Measurements from ENCODE around the gene ABCA12.
A peak's percentile ranks its signal among the peaks of the same experiment; 100 is the strongest.

ABCA12 gene

GRCh38 chr2:215020283-215020682 is 118.1 kb downstream of the ABCA12 start:
- H3K9ac ChIP-seq (ENCODE audit: low read length): no peak overlapping the region
- peak overlapping the region; percentile 84 for H3K4me2 ChIP-seq (ENCODE audit: low read length)
- no peak for TF ChIP-seq EZH2phosphoT487 (IDR thresholded peaks at IDR 0.05; ENCODE audit: low read depth)
- H3K27ac ChIP-seq (ENCODE audit: low read length): peak overlapping the region; percentile 76; the same call in 1 of the 2 replicates
- no peak overlapping the region for H2AFZ ChIP-seq (ENCODE audit: low read depth, low read length)
- H3K4me1 ChIP-seq (ENCODE audit: low read length): peaks cover 37% of the 10 kb centered on the region
- H3K36me3 ChIP-seq (replicated peaks; ENCODE audit: low read depth, low read length): no peaks in the 10 kb centered on the region
- H4K20me1 ChIP-seq (ENCODE audit: insufficient read depth, low read length): no peaks in the 10 kb centered on the region
- H3K4me3 ChIP-seq (ENCODE audit: low read length): no peak overlapping the region
- no peaks in the 10 kb centered on the region for H3K27me3 ChIP-seq (ENCODE audit: low read depth, low read length)
- no peaks in the 10 kb centered on the region for H3K79me2 ChIP-seq (ENCODE audit: low read length)
- no peaks in the 10 kb centered on the region for H3K9me3 ChIP-seq (ENCODE audit: insufficient read depth, low read length)

GRCh38 chr2:215019521-215020145 is 118.8 kb downstream of the ABCA12 start:
- Histone ChIP-seq H3K27ac (ENCODE audit: low read length) (peak overlapping the region; percentile 76), H3K36me3 (replicated peaks; ENCODE audit: low read depth, low read length) (no peaks in the 10 kb centered on the region), H3K4me3 (ENCODE audit: low read length) (peak overlapping the region; percentile 70), H4K20me1 (ENCODE audit: insufficient read depth, low read length) (no peaks in the 10 kb centered on the region), H3K9me3 (ENCODE audit: insufficient read depth, low read length) (no peaks in the 10 kb centered on the region), H3K4me2 (ENCODE audit: low read length) (peak overlapping the region; percentile 84), H2AFZ (ENCODE audit: low read depth, low read length) (no peak overlapping the region), H3K79me2 (ENCODE audit: low read length) (no peaks in the 10 kb centered on the region), H3K27me3 (ENCODE audit: low read depth, low read length) (no peaks in the 10 kb centered on the region), H3K9ac (ENCODE audit: low read length) (peak overlapping the region; percentile 35), H3K4me1 (ENCODE audit: low read length) (peaks cover 37% of the 10 kb centered on the region)
- TF ChIP-seq EZH2phosphoT487 (IDR thresholded peaks at IDR 0.05; ENCODE audit: low read depth) (no peak), CTCF (IDR thresholded peaks at IDR 0.05; ENCODE audit: low read depth, low read length) (no peak)

- Histone ChIP-seq H3K4me1 (ENCODE audit: low read length) (peaks cover 37% of the 10 kb centered on the region), H3K4me2 (ENCODE audit: low read length) (peak overlapping the region; percentile 84)
Measured at GRCh38 chr2:215019085-215019484, 119.3 kb downstream of the ABCA12 start.

GRCh38 chr2:215015421-215015820 is 123.0 kb downstream of the ABCA12 start:
- Histone ChIP-seq H3K4me1 (ENCODE audit: low read length) (peaks cover 25% of the 10 kb centered on the region), H3K9me3 (ENCODE audit: insufficient read depth, low read length) (no peaks in the 10 kb centered on the region), H3K79me2 (ENCODE audit: low read length) (no peaks in the 10 kb centered on the region), H3K4me2 (ENCODE audit: low read length) (no peak overlapping the region), H3K4me3 (ENCODE audit: low read length) (no peak overlapping the region), H2AFZ (ENCODE audit: low read depth, low read length) (no peak overlapping the region), H3K9ac (ENCODE audit: low read length) (no peak overlapping the region), H3K27me3 (ENCODE audit: low read depth, low read length) (no peaks in the 10 kb centered on the region), H4K20me1 (ENCODE audit: insufficient read depth, low read length) (no peaks in the 10 kb centered on the region), H3K36me3 (replicated peaks; ENCODE audit: low read depth, low read length) (no peaks in the 10 kb centered on the region), H3K27ac (ENCODE audit: low read length) (no peak overlapping the region)
- TF ChIP-seq EZH2phosphoT487 (IDR thresholded peaks at IDR 0.05; ENCODE audit: low read depth) (no peak), CTCF (IDR thresholded peaks at IDR 0.05; ENCODE audit: low read depth, low read length) (no peak)

More at GRCh38 chr2:215019085-215019484, 119.3 kb downstream of the ABCA12 start:
- H3K27ac ChIP-seq (ENCODE audit: low read length): peak overlapping the region; percentile 76
- H2AFZ ChIP-seq (ENCODE audit: low read depth, low read length): peak overlapping the region; percentile 11; the same call in 1 of the 2 replicates
- peak overlapping the region; percentile 70 for H3K4me3 ChIP-seq (ENCODE audit: low read length)
- no peaks in the 10 kb centered on the region for H3K27me3 ChIP-seq (ENCODE audit: low read depth, low read length)
- H3K9me3 ChIP-seq (ENCODE audit: insufficient read depth, low read length): no peaks in the 10 kb centered on the region
- no peaks in the 10 kb centered on the region for H3K79me2 ChIP-seq (ENCODE audit: low read length)
- H4K20me1 ChIP-seq (ENCODE audit: insufficient read depth, low read length): no peaks in the 10 kb centered on the region
- H3K36me3 ChIP-seq (replicated peaks; ENCODE audit: low read depth, low read length): no peaks in the 10 kb centered on the region
- TF ChIP-seq EZH2phosphoT487 (IDR thresholded peaks at IDR 0.05; ENCODE audit: low read depth) (no peak), CTCF (IDR thresholded peaks at IDR 0.05; ENCODE audit: low read depth, low read length) (no peak)
- peak overlapping the region; percentile 35 for H3K9ac ChIP-seq (ENCODE audit: low read length)
